Hepatocyte (in vitro differentiated cells): ENCODE measurements around the gene RNF34.

Experiments
- EZH2 ChIP-seq: fragments of 200-600 bp; sonication (generic); IDR thresholded peaks from 2 replicates; pipeline ENCODE4 v1.6.1; 2016; ENCODE audit warnings: antibody characterized with exemption, mild to moderate bottlenecking, borderline replicate concordance
- EZH2phosphoT487 ChIP-seq: fragments of 200-600 bp; sonication (generic); IDR thresholded peaks from one replicate; pipeline ENCODE4 v1.6.1; 2018; ENCODE audit warnings: antibody characterized with exemption, mild to moderate bottlenecking, low read depth, moderate library complexity; ENCODE audit not compliant: unreplicated experiment, severe bottlenecking
- TF ChIP-seq, protein P1 (sequence below): fragments of 200-600 bp; sonication (generic); IDR thresholded peaks from 2 replicates; pipeline ENCODE4 v1.5.1; 2016; ENCODE audit warnings: antibody characterized with exemption, mild to moderate bottlenecking; ENCODE audit not compliant: poor library complexity

DNA sequence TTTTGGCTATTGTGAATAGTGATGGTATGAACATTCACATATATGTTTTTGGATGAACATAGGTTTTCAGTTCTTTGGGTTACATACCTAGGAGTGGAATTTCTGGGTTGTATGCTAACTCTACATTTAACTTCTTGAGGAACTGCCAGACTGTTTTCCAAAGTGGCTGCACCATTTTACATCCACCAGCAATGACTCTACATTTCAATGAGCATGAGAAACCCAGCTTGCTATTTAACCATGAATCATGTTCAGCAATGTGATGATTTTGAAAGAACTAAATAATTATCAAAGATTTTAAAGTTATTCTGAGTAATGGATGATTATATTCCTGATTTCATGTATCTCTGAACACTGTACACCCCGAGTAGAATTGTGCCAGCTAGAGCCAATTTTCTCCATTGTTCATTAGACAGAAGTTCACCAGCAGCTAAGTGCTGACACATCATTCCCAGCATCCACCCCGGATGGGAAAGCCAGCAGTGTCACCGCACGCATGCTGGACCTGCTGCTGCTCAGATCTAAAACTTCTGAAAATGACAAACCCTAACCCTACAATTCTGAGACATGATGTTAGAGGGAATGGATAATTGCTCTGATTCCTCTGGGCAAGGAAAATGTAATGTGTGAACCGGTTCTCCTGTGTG, 34.4 kb upstream of the RNF34 start:
- TF ChIP-seq, protein P1, sequence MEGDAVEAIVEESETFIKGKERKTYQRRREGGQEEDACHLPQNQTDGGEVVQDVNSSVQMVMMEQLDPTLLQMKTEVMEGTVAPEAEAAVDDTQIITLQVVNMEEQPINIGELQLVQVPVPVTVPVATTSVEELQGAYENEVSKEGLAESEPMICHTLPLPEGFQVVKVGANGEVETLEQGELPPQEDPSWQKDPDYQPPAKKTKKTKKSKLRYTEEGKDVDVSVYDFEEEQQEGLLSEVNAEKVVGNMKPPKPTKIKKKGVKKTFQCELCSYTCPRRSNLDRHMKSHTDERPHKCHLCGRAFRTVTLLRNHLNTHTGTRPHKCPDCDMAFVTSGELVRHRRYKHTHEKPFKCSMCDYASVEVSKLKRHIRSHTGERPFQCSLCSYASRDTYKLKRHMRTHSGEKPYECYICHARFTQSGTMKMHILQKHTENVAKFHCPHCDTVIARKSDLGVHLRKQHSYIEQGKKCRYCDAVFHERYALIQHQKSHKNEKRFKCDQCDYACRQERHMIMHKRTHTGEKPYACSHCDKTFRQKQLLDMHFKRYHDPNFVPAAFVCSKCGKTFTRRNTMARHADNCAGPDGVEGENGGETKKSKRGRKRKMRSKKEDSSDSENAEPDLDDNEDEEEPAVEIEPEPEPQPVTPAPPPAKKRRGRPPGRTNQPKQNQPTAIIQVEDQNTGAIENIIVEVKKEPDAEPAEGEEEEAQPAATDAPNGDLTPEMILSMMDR: no peak
- TF ChIP-seq EZH2phosphoT487: no peak
- TF ChIP-seq EZH2: no peak
